Loucy (cell line): ENCODE results near the gene CHDH.

Source experiments
- EZH2phosphoT487 ChIP-seq: fragments of 200-600 bp; IDR thresholded peaks from 2 replicates; pipeline ENCODE4 v1.6.1; 2018; ENCODE audit warnings: antibody characterized with exemption, mild to moderate bottlenecking, moderate library complexity, borderline replicate concordance
- TF ChIP-seq, protein P1 (sequence below): fragments of 200-600 bp; sonication (generic); conservative IDR thresholded peaks from 2 replicates; pipeline ENCODE4 v1.5.1; 2014; ENCODE audit warnings: mild to moderate bottlenecking, antibody characterized with exemption, low read length

- TF ChIP-seq, protein P1, sequence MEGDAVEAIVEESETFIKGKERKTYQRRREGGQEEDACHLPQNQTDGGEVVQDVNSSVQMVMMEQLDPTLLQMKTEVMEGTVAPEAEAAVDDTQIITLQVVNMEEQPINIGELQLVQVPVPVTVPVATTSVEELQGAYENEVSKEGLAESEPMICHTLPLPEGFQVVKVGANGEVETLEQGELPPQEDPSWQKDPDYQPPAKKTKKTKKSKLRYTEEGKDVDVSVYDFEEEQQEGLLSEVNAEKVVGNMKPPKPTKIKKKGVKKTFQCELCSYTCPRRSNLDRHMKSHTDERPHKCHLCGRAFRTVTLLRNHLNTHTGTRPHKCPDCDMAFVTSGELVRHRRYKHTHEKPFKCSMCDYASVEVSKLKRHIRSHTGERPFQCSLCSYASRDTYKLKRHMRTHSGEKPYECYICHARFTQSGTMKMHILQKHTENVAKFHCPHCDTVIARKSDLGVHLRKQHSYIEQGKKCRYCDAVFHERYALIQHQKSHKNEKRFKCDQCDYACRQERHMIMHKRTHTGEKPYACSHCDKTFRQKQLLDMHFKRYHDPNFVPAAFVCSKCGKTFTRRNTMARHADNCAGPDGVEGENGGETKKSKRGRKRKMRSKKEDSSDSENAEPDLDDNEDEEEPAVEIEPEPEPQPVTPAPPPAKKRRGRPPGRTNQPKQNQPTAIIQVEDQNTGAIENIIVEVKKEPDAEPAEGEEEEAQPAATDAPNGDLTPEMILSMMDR = no peak
- TF ChIP-seq EZH2phosphoT487 = no peak
Measured at GRCh38 chr3:53802256-53802880, 43.9 kb downstream of the CHDH start.
